Activated T-helper 9 cell treated with anti-CD3 and anti-CD28 coated beads, Interleukin-2, amount 50 U/mL, for 16 hours (primary cell): ENCODE measurements around the gene POLA1.

Source experiments
- DNase-seq: peaks from one replicate; pipeline ENCODE4 v3.0.0-alpha.2; 2020; ENCODE audit warnings: low read depth

POLA1 gene

GRCh38 chrX:24982306-24982965 lies 288.7 kb downstream of the POLA1 start:
- no peak for DNase-seq

DNA sequence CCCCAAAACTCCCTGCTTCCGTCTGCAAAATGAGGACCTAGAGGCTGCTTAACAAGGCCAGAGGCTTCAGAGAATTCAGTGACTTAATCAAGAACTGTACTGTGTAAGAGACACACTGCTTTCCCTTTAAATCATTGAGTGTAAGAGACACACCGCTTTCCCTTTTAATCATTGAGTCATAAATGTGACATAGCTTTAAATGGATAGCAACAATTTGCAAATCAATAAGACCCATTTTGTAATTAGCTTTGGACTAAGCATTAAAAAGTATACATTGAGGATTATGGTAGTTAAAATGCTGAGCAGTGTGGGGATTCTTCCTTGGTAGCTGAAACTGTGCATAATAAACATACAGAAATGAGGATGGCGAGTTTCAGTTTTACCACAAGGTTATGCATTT lies 290.2 kb downstream of the POLA1 start:
- no peak for DNase-seq

GRCh38 chrX:24985120-24985519 lies 291.4 kb downstream of the POLA1 start:
- DNase-seq: no peak

- no peak for DNase-seq
Measured at GRCh38 chrX:24987731-24988130, 294.0 kb downstream of the POLA1 start.

DNA sequence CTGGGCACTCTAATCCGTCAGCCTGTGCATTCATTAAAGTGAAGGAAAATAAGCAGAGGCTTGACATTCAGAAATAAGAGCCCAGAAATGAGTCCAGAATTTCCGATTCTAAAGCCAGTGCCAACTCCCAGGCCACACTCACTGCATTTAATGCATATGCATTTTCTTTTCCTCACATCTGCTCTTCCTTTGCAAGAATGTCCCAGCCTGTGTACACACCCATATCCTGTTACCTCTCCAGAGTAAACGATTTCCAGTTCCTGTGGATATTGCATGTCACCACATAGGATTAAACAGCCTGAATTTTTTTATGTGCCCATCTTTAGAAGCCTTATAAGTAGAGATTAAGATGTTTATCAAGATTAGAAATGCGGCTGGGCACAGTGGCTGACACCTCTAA lies 294.6 kb downstream of the POLA1 start:
- DNase-seq: no peak

DNA sequence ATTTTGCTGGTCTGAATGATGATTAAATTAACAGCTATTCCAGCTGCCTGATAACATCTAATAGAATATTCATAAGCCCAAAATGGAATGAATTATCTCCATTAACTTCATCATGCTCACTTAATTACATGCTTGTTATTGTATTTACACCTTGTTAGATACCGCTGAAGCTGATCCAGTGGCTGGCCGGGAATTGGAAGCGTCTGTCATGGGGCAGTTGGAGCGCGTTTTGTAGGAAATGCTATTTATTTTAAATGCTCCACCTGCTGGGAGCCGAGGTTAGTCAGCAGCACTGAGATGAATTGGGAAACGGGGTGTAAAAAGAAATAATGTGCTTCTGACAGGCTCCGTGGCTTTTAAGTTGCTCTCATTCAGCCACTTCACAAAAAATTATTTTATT lies 296.8 kb downstream of the POLA1 start:
- DNase-seq: no peak

GRCh38 chrX:24993879-24994278 lies 300.2 kb downstream of the POLA1 start:
- DNase-seq: no peak

GRCh38 chrX:24996096-24996709 lies 302.5 kb downstream of the POLA1 start:
- DNase-seq: no peak

- no peak for DNase-seq
Measured at GRCh38 chrX:24999511-24999910, 305.8 kb downstream of the POLA1 start.

DNA sequence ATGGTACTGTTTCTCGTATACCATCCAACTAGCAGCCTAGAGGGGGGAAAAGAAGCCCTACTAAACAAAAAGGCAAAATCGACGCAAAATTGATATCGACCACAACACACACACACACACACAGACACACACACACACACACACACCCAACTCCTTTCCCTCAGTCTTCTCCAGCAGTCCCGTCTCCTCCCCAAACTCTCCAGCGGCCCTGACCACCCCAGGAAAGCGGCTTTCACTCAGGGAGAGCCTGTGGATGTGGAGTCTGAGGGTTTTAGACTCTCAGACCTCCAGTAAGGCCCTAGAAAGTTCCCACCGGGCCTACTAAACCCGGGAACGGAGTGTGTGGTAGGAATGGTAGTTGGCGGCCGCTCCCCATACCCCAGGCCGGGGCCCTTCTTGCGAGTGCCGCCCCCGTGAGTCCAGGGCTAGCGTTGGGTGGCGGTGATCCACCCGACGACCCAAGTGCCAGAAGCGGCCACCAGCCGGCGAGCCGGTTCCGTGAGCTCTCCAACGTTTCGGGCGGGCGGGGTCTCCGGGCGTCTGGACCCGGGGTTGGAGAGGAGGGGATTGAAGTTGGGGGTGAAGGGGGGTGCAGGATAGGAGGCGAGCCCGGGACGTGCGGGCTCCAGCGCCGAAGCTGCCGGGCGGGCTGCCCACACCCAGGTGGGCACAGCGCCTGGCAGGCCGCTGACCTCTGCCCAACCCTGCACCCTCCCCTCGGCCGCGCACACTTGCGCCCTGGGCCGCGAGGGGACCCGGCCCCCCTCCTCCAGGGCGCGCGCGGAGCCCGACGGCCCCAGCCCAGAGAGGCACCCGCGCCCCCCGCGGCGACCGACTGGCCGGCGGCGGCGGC lies 308.3 kb downstream of the POLA1 start:
- DNase-seq: no peak

- no peak for DNase-seq
Measured at GRCh38 chrX:25002661-25003020, 308.9 kb downstream of the POLA1 start.

- DNase-seq: no peak
Measured at GRCh38 chrX:25003066-25003849, 309.5 kb downstream of the POLA1 start.

- DNase-seq: no peak
Measured at GRCh38 chrX:25004040-25004439, 310.3 kb downstream of the POLA1 start.

DNA sequence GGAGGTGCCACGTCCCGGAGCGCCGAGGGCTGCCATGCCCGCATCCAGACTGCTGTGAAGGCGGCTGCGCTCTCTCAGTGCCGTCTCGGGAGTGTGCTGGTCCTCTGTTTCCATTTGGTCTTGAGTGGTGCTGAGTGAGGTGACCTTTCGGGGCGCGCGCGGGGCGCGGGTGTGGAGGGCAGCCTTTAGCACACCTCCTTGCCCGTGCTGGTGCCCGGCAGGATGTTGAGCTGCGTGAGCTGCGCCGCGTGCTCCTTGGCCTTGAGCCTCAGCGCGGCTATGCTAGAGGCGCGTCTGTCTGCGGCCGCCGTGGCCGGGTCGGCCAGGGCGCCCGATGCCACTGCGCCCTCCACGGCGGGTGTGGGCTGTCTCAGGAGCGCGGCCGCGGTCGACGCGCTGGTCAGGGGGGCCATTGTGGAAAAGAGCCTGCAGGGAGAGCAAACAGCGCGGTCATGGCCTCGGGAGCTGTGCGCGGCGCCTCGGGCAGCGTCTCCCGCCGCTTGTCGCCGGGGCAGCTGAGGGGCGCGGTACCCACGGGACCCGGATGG lies 310.8 kb downstream of the POLA1 start:
- no peak for DNase-seq

DNA sequence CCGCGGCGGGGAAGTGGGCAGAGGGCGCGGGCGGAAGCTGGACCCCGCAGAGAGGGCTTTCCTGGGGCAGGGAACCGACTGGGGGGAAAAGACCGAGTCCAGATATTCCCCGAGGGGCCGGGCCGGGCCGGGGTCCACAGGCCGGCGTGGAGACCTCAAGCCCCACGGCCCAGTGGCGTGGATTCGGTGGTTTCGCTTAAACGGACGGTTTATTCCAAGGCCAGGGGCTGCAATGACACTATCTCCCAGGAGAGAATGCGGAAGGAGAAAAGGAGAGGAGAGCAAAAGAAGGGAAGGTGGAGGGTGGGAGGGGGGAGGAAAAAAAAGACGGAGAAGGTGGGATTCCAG lies 311.3 kb downstream of the POLA1 start:
- no peak for DNase-seq

DNA sequence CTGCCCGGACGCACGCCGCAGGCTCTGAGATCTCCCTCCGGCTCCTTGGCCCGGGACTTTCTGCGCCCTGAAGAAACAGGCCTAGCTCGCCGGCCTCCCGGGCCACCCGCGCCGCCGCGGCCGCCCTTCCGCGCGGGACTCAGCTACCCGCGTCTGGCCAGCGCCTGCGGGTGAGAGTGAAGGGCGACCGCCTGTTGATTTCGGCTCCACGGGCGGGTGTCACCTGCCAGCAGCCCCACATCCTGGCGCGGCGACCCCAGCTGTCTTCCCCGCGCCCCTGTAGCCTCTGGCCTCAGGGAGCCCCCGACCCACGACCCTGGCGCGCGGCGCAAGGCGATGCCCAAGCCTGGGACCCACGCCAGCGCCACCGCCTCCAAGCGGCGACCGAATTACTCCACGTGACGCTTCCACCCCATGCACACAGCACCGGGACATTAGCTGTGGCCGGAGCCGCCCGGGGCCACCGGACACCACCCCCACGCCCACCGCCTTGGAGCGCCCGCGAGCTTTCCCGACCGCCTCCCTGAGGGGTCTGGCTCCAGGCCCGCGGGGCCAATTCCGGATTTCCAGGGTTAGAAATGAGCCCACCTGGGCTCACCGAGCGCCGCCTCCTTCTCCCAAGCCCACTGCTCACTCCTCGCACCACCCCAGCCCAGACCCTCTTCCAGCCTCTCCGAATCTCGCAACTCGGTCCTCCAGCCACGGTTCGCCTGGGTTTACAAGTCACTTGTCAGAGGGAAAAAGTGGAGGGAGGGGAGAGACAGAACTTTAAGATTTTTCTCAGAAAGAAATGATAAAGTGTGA lies 311.9 kb downstream of the POLA1 start:
- DNase-seq: no peak

DNA sequence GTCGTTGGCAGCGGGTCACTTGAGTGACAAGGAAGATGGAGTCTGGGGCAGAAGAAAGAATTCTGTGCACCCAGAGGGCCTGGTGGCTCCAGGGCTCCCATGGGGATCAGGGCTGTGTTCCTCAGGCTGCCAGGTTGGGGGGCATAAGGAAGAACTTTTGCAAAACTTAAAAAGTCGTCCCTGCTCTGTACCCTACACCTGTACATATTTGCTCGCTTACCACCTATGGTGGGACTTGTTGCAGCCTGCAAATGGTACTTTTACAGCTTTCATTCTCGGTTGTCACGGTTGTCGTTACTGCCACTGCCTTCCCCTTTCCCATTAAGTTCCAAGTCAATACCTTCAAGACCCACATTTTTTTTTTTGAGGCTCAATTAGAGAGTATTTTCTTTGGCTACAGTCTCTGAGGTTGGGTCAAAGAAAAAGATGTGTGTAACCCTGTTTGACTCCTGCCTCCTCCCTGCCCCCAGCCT lies 312.9 kb downstream of the POLA1 start:
- no peak for DNase-seq

GRCh38 chrX:25007059-25008053 lies 313.6 kb downstream of the POLA1 start:
- no peak for DNase-seq

- no peak for DNase-seq
Measured at GRCh38 chrX:25009407-25009806, 315.7 kb downstream of the POLA1 start.
